DND-41 (cell line): ENCODE results near the gene ZRANB1.

Source experiments
- ATAC-seq: fragments of 200-7000 bp; cut with Tn5 transposase; 3 replicates; pipeline ENCODE4 v1.9.1; 2021; ENCODE audit warnings: low read depth; ENCODE audit not compliant: insufficient read depth
- DNase-seq: peaks from one replicate; pipeline ENCODE4 v3.0.0-alpha.2; 2020
- H2AFZ ChIP-seq: 2 replicates; pipeline ENCODE4 v1.6.0; 2012; ENCODE audit warnings: low read depth, low read length
- H3K27ac ChIP-seq: 2 replicates; pipeline ENCODE4 v1.5.1; 2012; ENCODE audit warnings: low read length, inconsistent platforms
- H3K27me3 ChIP-seq: fragments of 200-600 bp; sonication (generic); 2 replicates; pipeline ENCODE4 v1.6.0; 2012; ENCODE audit warnings: low read length, mild to moderate bottlenecking, inconsistent platforms; ENCODE audit not compliant: insufficient read depth, poor library complexity
- H3K36me3 ChIP-seq: 2 replicates; pipeline ENCODE4 v1.5.1; 2012; ENCODE audit warnings: low read length, inconsistent platforms; ENCODE audit not compliant: insufficient read depth
- H3K4me1 ChIP-seq: 2 replicates; pipeline ENCODE4 v1.5.1; 2012; ENCODE audit warnings: mild to moderate bottlenecking, low read length; ENCODE audit not compliant: insufficient read depth
- H3K4me2 ChIP-seq: 2 replicates; pipeline ENCODE4 v1.6.0; 2012; ENCODE audit warnings: mild to moderate bottlenecking, moderate library complexity, low read length, inconsistent platforms; ENCODE audit not compliant: insufficient read depth
- H3K4me3 ChIP-seq, 2 experiments: fragments of 200-600 bp in 1 of 2; shearing (Covaris generic) in 1 of 2; 2 replicates each; pipeline ENCODE4 v1.5.1; 2012 to 2016; ENCODE audit warnings: inconsistent platforms in 2 of 2, low read length in 2 of 2, mild to moderate bottlenecking in 2 of 2, low read depth in 1 of 2, moderate library complexity in 1 of 2
- H3K79me2 ChIP-seq: 2 replicates; pipeline ENCODE4 v1.6.0; 2012; ENCODE audit warnings: low read length, inconsistent platforms; ENCODE audit not compliant: insufficient read depth
- H3K9ac ChIP-seq: 2 replicates; pipeline ENCODE4 v1.6.0; 2012; ENCODE audit warnings: low read depth, mild to moderate bottlenecking, inconsistent platforms, low read length, moderate library complexity
- H3K9me3 ChIP-seq: 2 replicates; pipeline ENCODE4 v1.5.1; 2012; ENCODE audit warnings: low read length, moderate library complexity, mild to moderate bottlenecking, inconsistent platforms; ENCODE audit not compliant: insufficient read depth, severe bottlenecking
- H4K20me1 ChIP-seq: 2 replicates; pipeline ENCODE4 v1.6.0; 2012; ENCODE audit warnings: low read length; ENCODE audit not compliant: insufficient read depth
- CTCF ChIP-seq: IDR thresholded peaks from 2 replicates; pipeline ENCODE4 v1.5.1; 2012; ENCODE audit warnings: borderline replicate concordance, low read length, moderate library complexity, mild to moderate bottlenecking; ENCODE audit not compliant: poor library complexity, severe bottlenecking; ENCODE audit errors: extremely low read depth
- EZH2 ChIP-seq: IDR thresholded peaks from 3 replicates; pipeline ENCODE4 v1.6.1; 2012; ENCODE audit warnings: borderline replicate concordance, low read depth, mild to moderate bottlenecking, moderate library complexity, low read length, inconsistent platforms; ENCODE audit not compliant: severe bottlenecking

The ZRANB1 gene

GRCh38 chr10:125015356-125015944 lies 73.5 kb downstream of the ZRANB1 start:
- TF ChIP-seq EZH2 (no peak), CTCF (no peak)
- no peak overlapping the region for H2AFZ ChIP-seq
- H3K27ac ChIP-seq: no peak overlapping the region
- no peak for ATAC-seq
- no peak for DNase-seq
- H3K4me2 ChIP-seq: no peak overlapping the region
- no peaks in the 10 kb centered on the region for H3K9me3 ChIP-seq
- no peaks in the 10 kb centered on the region for H3K4me1 ChIP-seq
- no peak overlapping the region for H3K9ac ChIP-seq
- H3K4me3 ChIP-seq: no peak overlapping the region
- no peaks in the 10 kb centered on the region for H3K27me3 ChIP-seq
- H3K36me3 ChIP-seq: 0 out of 2 replicates have a peak, but pooled peaks cover 3% of the 10 kb centered on the region
- H4K20me1 ChIP-seq: peaks cover 40% of the 10 kb centered on the region
- peaks cover 30% of the 10 kb centered on the region for H3K79me2 ChIP-seq

- no peak overlapping the region for H3K4me2 ChIP-seq
- H3K79me2 ChIP-seq: peaks cover 33% of the 10 kb centered on the region
- peaks cover 38% of the 10 kb centered on the region for H4K20me1 ChIP-seq
- no peaks in the 10 kb centered on the region for H3K4me1 ChIP-seq
- TF ChIP-seq EZH2 (no peak), CTCF (no peak)
- DNase-seq (no peak), ATAC-seq (no peak)
- no peak overlapping the region for H3K27ac ChIP-seq
- H3K4me3 ChIP-seq: no peak overlapping the region
- H3K9me3 ChIP-seq: no peaks in the 10 kb centered on the region
- H2AFZ ChIP-seq: no peak overlapping the region
- no peaks in the 10 kb centered on the region for H3K27me3 ChIP-seq
- 0 out of 2 replicates have a peak, but pooled peaks cover 5% of the 10 kb centered on the region for H3K36me3 ChIP-seq
- H3K9ac ChIP-seq: no peak overlapping the region
Observed at GRCh38 chr10:125016123-125016522, 74.2 kb downstream of the ZRANB1 start.

- no peak overlapping the region for H3K4me3 ChIP-seq
- H3K4me1 ChIP-seq: no peaks in the 10 kb centered on the region
- H3K4me2 ChIP-seq: no peak overlapping the region
- H3K27me3 ChIP-seq: no peaks in the 10 kb centered on the region
- DNase-seq (no peak), ATAC-seq (no peak)
- H3K9me3 ChIP-seq: no peaks in the 10 kb centered on the region
- H4K20me1 ChIP-seq: peaks cover 36% of the 10 kb centered on the region
- no peak overlapping the region for H3K27ac ChIP-seq
- H2AFZ ChIP-seq: no peak overlapping the region
- H3K9ac ChIP-seq: no peak overlapping the region
- peaks cover 38% of the 10 kb centered on the region for H3K79me2 ChIP-seq
- TF ChIP-seq EZH2: no peak
- no peak for TF ChIP-seq CTCF
- peaks cover 10% of the 10 kb centered on the region; the same call in 1 of the 2 replicates for H3K36me3 ChIP-seq
Observed at GRCh38 chr10:125016611-125017202, 74.8 kb downstream of the ZRANB1 start.
